ENCODE results near the gene OOSP1. TPM values are rescaled to one million over a fixed set of nuclear protein-coding genes. Genes with fewer than 3 reads are reported as not detected.

Gene OOSP1
- total RNA-seq, 2 donors from 2014 or later, result not detected

GRCh38 chr11:59931688-59932087 is 6.5 kb upstream of the OOSP1 start:
- peaks cover 17% of the 10 kb centered on the region for H3K36me3 Mint-ChIP-seq (ENCODE audit: low read depth)
- H3K9me3 ChIP-seq (ENCODE audit: control insufficient read depth, low read length), result peaks cover 23% of the 10 kb centered on the region
- WGBS, 2 experiments (ENCODE audit: insufficient coverage in 1 of 2, insufficient read length in 1 of 2), result 83% methylated on average over 1 of the region's 1 CpG; no CpG with 5 or more reads in 1 of the 2 experiments
- TF ChIP-seq CTCF (conservative IDR thresholded peaks at IDR 0.05), result no peak
- H3K36me3 ChIP-seq (ENCODE audit: control insufficient read depth, insufficient read depth, low read length), result no peaks in the 10 kb centered on the region
- no peak for DNase-seq
- H3K27ac ChIP-seq (ENCODE audit: low read depth, low read length), result no peak overlapping the region
- no peaks in the 10 kb centered on the region for H3K4me1 ChIP-seq (ENCODE audit: control insufficient read depth, insufficient read depth, low read length)
- no peaks in the 10 kb centered on the region for H3K27me3 Mint-ChIP-seq (ENCODE audit: insufficient read depth)
- no peak overlapping the region for H3K4me3 ChIP-seq (ENCODE audit: low read length)
- H3K27ac Mint-ChIP-seq, result no peak overlapping the region
- peaks cover 51% of the 10 kb centered on the region for H3K9me3 Mint-ChIP-seq
- H3K9ac ChIP-seq (ENCODE audit: extremely low read depth, low read length, poor library complexity, severe bottlenecking), result no peak overlapping the region
- H3K4me1 Mint-ChIP-seq, result no peaks in the 10 kb centered on the region
- H3K27me3 ChIP-seq (ENCODE audit: control insufficient read depth, insufficient read depth, low read length, poor library complexity, severe bottlenecking), result no peaks in the 10 kb centered on the region
- no peak overlapping the region for H3K4me3 Mint-ChIP-seq

- Mint-ChIP-seq H3K36me3 (ENCODE audit: low read depth) (no peaks in the 10 kb centered on the region), H3K4me1 (no peaks in the 10 kb centered on the region), H3K27me3 (ENCODE audit: insufficient read depth) (no peaks in the 10 kb centered on the region), H3K27ac (no peak overlapping the region), H3K9me3 (peaks cover 4% of the 10 kb centered on the region), H3K4me3 (no peak overlapping the region)
- WGBS, 2 experiments (ENCODE audit: insufficient coverage in 1 of 2, insufficient read length in 1 of 2), result 92% methylated on average over 3 of the region's 3 CpGs; no CpG with 5 or more reads in 1 of the 2 experiments
- Histone ChIP-seq H3K27me3 (ENCODE audit: control insufficient read depth, insufficient read depth, low read length, poor library complexity, severe bottlenecking) (no peaks in the 10 kb centered on the region), H3K36me3 (ENCODE audit: control insufficient read depth, insufficient read depth, low read length) (no peaks in the 10 kb centered on the region), H3K4me3 (ENCODE audit: low read length) (no peak overlapping the region), H3K9ac (ENCODE audit: extremely low read depth, low read length, poor library complexity, severe bottlenecking) (no peak overlapping the region), H3K9me3 (ENCODE audit: control insufficient read depth, low read length) (peaks cover 5% of the 10 kb centered on the region), H3K4me1 (ENCODE audit: control insufficient read depth, insufficient read depth, low read length) (no peaks in the 10 kb centered on the region), H3K27ac (ENCODE audit: low read depth, low read length) (no peak overlapping the region)
- TF ChIP-seq CTCF (conservative IDR thresholded peaks at IDR 0.05), result no peak
- no peak for DNase-seq
Observed at GRCh38 chr11:59938718-59939117, 486 bp downstream of the OOSP1 start.

GRCh38 chr11:59939482-59939881 is 1.2 kb downstream of the OOSP1 start:
- Mint-ChIP-seq H3K9me3 (peaks cover 4% of the 10 kb centered on the region), H3K4me1 (no peaks in the 10 kb centered on the region), H3K36me3 (ENCODE audit: low read depth) (no peaks in the 10 kb centered on the region), H3K4me3 (no peak overlapping the region), H3K27me3 (ENCODE audit: insufficient read depth) (no peaks in the 10 kb centered on the region), H3K27ac (no peak overlapping the region)
- no peaks in the 10 kb centered on the region for H3K36me3 ChIP-seq (ENCODE audit: control insufficient read depth, insufficient read depth, low read length)
- DNase-seq, result no peak
- H3K27me3 ChIP-seq (ENCODE audit: control insufficient read depth, insufficient read depth, low read length, poor library complexity, severe bottlenecking), result no peaks in the 10 kb centered on the region
- H3K4me1 ChIP-seq (ENCODE audit: control insufficient read depth, insufficient read depth, low read length), result no peaks in the 10 kb centered on the region
- peaks cover 8% of the 10 kb centered on the region for H3K9me3 ChIP-seq (ENCODE audit: control insufficient read depth, low read length)
- H3K4me3 ChIP-seq (ENCODE audit: low read length), result no peak overlapping the region
- H3K27ac ChIP-seq (ENCODE audit: low read depth, low read length), result no peak overlapping the region
- TF ChIP-seq CTCF (conservative IDR thresholded peaks at IDR 0.05), result no peak
- 82 to 89% methylated on average over 2 of the region's 2 CpGs for WGBS, 2 experiments (ENCODE audit: insufficient coverage in 1 of 2, insufficient read length in 1 of 2)
- no peak overlapping the region for H3K9ac ChIP-seq (ENCODE audit: extremely low read depth, low read length, poor library complexity, severe bottlenecking)
